HUES6 (cell line): ENCODE data around the gene GPC3.
"Not testable (repeated sequence)": the region's sequence is repeated elsewhere in the genome, so short reads cannot be mapped to it uniquely, and the experiment has no call there.

ENCODE experiments used
- H3K27ac ChIP-seq: 2 replicates; pipeline ENCODE4 v1.7.0; 2013; ENCODE audit warnings: low read depth, mild to moderate bottlenecking, low read length, inconsistent platforms
- H3K27me3 ChIP-seq: 2 replicates; pipeline ENCODE4 v1.6.1; 2013; ENCODE audit warnings: low read length; ENCODE audit not compliant: control insufficient read depth, insufficient read depth
- H3K36me3 ChIP-seq: 2 replicates; pipeline ENCODE4 v1.6.1; 2013; ENCODE audit warnings: low read length; ENCODE audit not compliant: control insufficient read depth, insufficient read depth
- H3K4me1 ChIP-seq: 2 replicates; pipeline ENCODE4 v1.6.1; 2013; ENCODE audit warnings: low read length; ENCODE audit not compliant: control insufficient read depth, insufficient read depth
- H3K4me3 ChIP-seq: 2 replicates; pipeline ENCODE4 v1.5.1; 2013; ENCODE audit warnings: low read depth, low read length
- H3K9ac ChIP-seq: one replicate; pipeline ENCODE4 v1.6.1; 2013; ENCODE audit warnings: mild to moderate bottlenecking, low read length
- H3K9me3 ChIP-seq: 2 replicates; pipeline ENCODE4 v1.6.1; 2013; ENCODE audit warnings: low read depth, low read length; ENCODE audit not compliant: control insufficient read depth, insufficient read depth

Gene GPC3

GRCh38 chrX:133527415-133527814, 458.0 kb downstream of the GPC3 start:
- H3K9ac ChIP-seq, result no peak overlapping the region
- peak overlapping the region; percentile 52 for H3K27ac ChIP-seq
- H3K27me3 ChIP-seq, result no peaks in the 10 kb centered on the region
- H3K4me3 ChIP-seq, result no peak overlapping the region
- H3K9me3 ChIP-seq, result no peaks in the 10 kb centered on the region
- no peaks in the 10 kb centered on the region for H3K36me3 ChIP-seq
- H3K4me1 ChIP-seq, result peaks cover 15% of the 10 kb centered on the region

GRCh38 chrX:133526773-133527172, 458.6 kb downstream of the GPC3 start:
- H3K27me3 ChIP-seq, H3K4me3 ChIP-seq, H3K36me3 ChIP-seq: not testable (repeated sequence)

GRCh38 chrX:133523526-133523925, 461.9 kb downstream of the GPC3 start:
- no peak overlapping the region for H3K9ac ChIP-seq
- H3K27me3 ChIP-seq, result peaks cover 3% of the 10 kb centered on the region; the same call in 1 of the 2 replicates
- no peak overlapping the region for H3K4me3 ChIP-seq
- no peak overlapping the region for H3K27ac ChIP-seq
- H3K9me3 ChIP-seq, result 0 out of 2 replicates have a peak, but pooled peaks cover 2% of the 10 kb centered on the region
- peaks cover 15% of the 10 kb centered on the region for H3K4me1 ChIP-seq
- no peaks in the 10 kb centered on the region for H3K36me3 ChIP-seq

More at GRCh38 chrX:133526773-133527172, 458.6 kb downstream of the GPC3 start:
- Histone ChIP-seq H3K9ac (peak overlapping the region; percentile 3), H3K27ac (peak overlapping the region; percentile 52; the same call in 1 of the 2 replicates), H3K4me1 (peaks cover 15% of the 10 kb centered on the region)
- not testable (repeated sequence) for H3K9me3 ChIP-seq

- H3K9ac ChIP-seq, result no peak overlapping the region
- peaks cover 15% of the 10 kb centered on the region for H3K4me1 ChIP-seq
- no peaks in the 10 kb centered on the region for H3K36me3 ChIP-seq
- H3K27ac ChIP-seq, result no peak overlapping the region
- H3K27me3 ChIP-seq, result peaks cover 3% of the 10 kb centered on the region; the same call in 1 of the 2 replicates
- H3K9me3 ChIP-seq, result peaks cover 6% of the 10 kb centered on the region
- no peak overlapping the region for H3K4me3 ChIP-seq
These were observed 462.3 kb downstream of the GPC3 start for GRCh38 chrX:133523081-133523487.

- peaks cover 5% of the 10 kb centered on the region for H3K4me1 ChIP-seq
- H3K9me3 ChIP-seq, result peaks cover 12% of the 10 kb centered on the region
- H3K4me3 ChIP-seq, result no peak overlapping the region
These were observed 468.7 kb downstream of the GPC3 start for GRCh38 chrX:133516686-133517085.

GRCh38 chrX:133514486-133514885, 470.9 kb downstream of the GPC3 start:
- Histone ChIP-seq H3K9ac (no peak overlapping the region), H3K27ac (no peak overlapping the region), H3K4me1 (peaks cover 14% of the 10 kb centered on the region), H3K4me3 (no peak overlapping the region), H3K36me3 (no peaks in the 10 kb centered on the region), H3K9me3 (peaks cover 12% of the 10 kb centered on the region), H3K27me3 (no peaks in the 10 kb centered on the region; the same call in 1 of the 2 replicates)

More at GRCh38 chrX:133516686-133517085, 468.7 kb downstream of the GPC3 start:
- Histone ChIP-seq H3K9ac (no peak overlapping the region), H3K27ac (no peak overlapping the region), H3K36me3 (no peaks in the 10 kb centered on the region), H3K27me3 (peaks cover 3% of the 10 kb centered on the region; the same call in 1 of the 2 replicates)

GRCh38 chrX:133513123-133513522, 472.3 kb downstream of the GPC3 start:
- no peak overlapping the region for H3K9ac ChIP-seq
- H3K27ac ChIP-seq, result no peak overlapping the region
- peaks cover 14% of the 10 kb centered on the region for H3K4me1 ChIP-seq
- no peaks in the 10 kb centered on the region; the same call in 1 of the 2 replicates for H3K27me3 ChIP-seq
- no peak overlapping the region for H3K4me3 ChIP-seq
- peaks cover 6% of the 10 kb centered on the region for H3K9me3 ChIP-seq
- H3K36me3 ChIP-seq, result no peaks in the 10 kb centered on the region

- Histone ChIP-seq H3K27me3 (no peaks in the 10 kb centered on the region; the same call in 1 of the 2 replicates), H3K27ac (no peak overlapping the region), H3K4me3 (no peak overlapping the region), H3K9ac (no peak overlapping the region), H3K4me1 (peaks cover 14% of the 10 kb centered on the region), H3K36me3 (no peaks in the 10 kb centered on the region), H3K9me3 (no peaks in the 10 kb centered on the region)
These were observed 474.4 kb downstream of the GPC3 start for GRCh38 chrX:133511041-133511440.

GRCh38 chrX:133497356-133497755, 488.0 kb downstream of the GPC3 start:
- H3K4me3 ChIP-seq, result no peak overlapping the region
- no peak overlapping the region for H3K27ac ChIP-seq
- no peaks in the 10 kb centered on the region for H3K36me3 ChIP-seq
- H3K9me3 ChIP-seq, result no peaks in the 10 kb centered on the region
- peaks cover 18% of the 10 kb centered on the region for H3K4me1 ChIP-seq
- H3K27me3 ChIP-seq, result peaks cover 6% of the 10 kb centered on the region; the same call in 1 of the 2 replicates
- no peak overlapping the region for H3K9ac ChIP-seq

- Histone ChIP-seq H3K4me3 (no peak overlapping the region), H3K27ac (no peak overlapping the region), H3K9ac (no peak overlapping the region), H3K36me3 (no peaks in the 10 kb centered on the region), H3K4me1 (peaks cover 18% of the 10 kb centered on the region), H3K9me3 (no peaks in the 10 kb centered on the region), H3K27me3 (peaks cover 6% of the 10 kb centered on the region; the same call in 1 of the 2 replicates)
These were observed 489.7 kb downstream of the GPC3 start for GRCh38 chrX:133495464-133496391.

GRCh38 chrX:133493366-133493765, 492.0 kb downstream of the GPC3 start:
- H3K4me3 ChIP-seq, result no peak overlapping the region
- H3K9me3 ChIP-seq, result no peaks in the 10 kb centered on the region
- H3K27me3 ChIP-seq, result peaks cover 6% of the 10 kb centered on the region; the same call in 1 of the 2 replicates
- H3K27ac ChIP-seq, result no peak overlapping the region
- H3K9ac ChIP-seq, result no peak overlapping the region
- H3K4me1 ChIP-seq, result peaks cover 18% of the 10 kb centered on the region
- H3K36me3 ChIP-seq, result no peaks in the 10 kb centered on the region
